Measurements from ENCODE around the gene RUFY3.

DNA sequence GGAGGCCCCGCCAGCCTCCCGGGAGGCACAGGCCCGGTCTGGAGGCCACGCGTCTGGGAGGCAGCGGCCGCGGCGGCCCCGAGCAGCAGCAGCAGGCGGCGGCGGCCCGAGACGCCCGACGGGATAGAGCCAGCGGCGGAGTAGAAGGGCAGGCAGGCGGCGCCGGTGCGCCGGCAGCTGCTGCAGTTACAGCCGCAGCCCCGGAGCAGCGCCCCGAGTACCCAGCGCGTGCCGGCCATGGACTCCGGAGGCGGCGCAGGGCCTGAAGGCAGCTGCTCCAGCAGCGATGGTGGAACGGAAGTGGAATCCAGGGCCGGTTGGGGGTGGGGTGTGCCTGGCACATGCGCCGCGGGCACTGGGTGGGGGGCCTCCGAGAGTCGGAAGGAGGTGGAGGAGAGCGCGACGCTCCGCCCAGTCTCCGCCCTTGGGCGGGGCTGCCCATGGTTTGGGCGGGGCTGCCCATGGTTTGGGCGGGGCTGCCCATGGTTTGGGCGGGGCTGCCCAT, 117.9 kb downstream of the RUFY3 start, which contains the start of gene GRSF1:
- TF ChIP-seq, protein P1, sequence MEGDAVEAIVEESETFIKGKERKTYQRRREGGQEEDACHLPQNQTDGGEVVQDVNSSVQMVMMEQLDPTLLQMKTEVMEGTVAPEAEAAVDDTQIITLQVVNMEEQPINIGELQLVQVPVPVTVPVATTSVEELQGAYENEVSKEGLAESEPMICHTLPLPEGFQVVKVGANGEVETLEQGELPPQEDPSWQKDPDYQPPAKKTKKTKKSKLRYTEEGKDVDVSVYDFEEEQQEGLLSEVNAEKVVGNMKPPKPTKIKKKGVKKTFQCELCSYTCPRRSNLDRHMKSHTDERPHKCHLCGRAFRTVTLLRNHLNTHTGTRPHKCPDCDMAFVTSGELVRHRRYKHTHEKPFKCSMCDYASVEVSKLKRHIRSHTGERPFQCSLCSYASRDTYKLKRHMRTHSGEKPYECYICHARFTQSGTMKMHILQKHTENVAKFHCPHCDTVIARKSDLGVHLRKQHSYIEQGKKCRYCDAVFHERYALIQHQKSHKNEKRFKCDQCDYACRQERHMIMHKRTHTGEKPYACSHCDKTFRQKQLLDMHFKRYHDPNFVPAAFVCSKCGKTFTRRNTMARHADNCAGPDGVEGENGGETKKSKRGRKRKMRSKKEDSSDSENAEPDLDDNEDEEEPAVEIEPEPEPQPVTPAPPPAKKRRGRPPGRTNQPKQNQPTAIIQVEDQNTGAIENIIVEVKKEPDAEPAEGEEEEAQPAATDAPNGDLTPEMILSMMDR (IDR thresholded peaks at IDR 0.05; ENCODE audit: low read length) = no peak
- TF ChIP-seq EZH2phosphoT487 (IDR thresholded peaks at IDR 0.05; ENCODE audit: low read length) (no peak), EZH2 (optimal IDR thresholded peaks at IDR 0.05; ENCODE audit: low read depth, low read length) (no peak)
